NCI-H82 treated with DMSO at 0.1 percent for 48 hours (cell line): ENCODE measurements around the gene NRBF2.
"Not testable (repeated sequence)": the region's sequence is repeated elsewhere in the genome, so short reads cannot be mapped to it uniquely, and the experiment has no call there.

Experiments used
- DNase-seq: peaks from one replicate; lab custom pipeline; 2025; ENCODE audit not compliant: unreplicated experiment; lab: John Stamatoyannopoulos, UW

Gene NRBF2

GRCh38 chr10:63133056-63133820 is at the start of gene NRBF2:
NRBF2 (plus strand) TSS chr10:63133328; CDS start chr10:63133471, 143 bp downstream.
- DNase-seq: peak; percentile 81

DNA sequence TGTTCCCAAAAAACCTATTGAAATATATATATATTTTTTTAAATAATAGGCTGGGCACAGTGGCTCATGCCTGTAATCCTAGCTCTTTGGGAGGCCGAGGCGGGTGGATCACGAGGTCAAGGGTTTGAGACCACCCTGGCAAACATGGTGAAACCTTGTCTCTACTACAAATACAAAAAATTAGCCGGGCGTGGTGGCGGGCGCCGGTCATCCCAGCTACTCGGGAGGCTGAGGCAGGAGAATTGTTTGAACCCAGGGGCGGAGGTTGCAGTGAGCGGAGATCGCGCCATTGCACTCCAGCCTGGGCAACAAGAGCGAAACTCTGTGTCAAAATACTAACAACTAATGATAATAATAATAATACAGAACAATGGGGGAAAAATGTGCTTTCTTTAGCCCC is 49.7 kb upstream of the NRBF2 start:
- not testable (repeated sequence) for DNase-seq

- peak; percentile 52 for DNase-seq
These were observed 49.0 kb upstream of the NRBF2 start for GRCh38 chr10:63083904-63084689.

GRCh38 chr10:63084690-63085382 is 48.3 kb upstream of the NRBF2 start:
- DNase-seq: no peak

DNA sequence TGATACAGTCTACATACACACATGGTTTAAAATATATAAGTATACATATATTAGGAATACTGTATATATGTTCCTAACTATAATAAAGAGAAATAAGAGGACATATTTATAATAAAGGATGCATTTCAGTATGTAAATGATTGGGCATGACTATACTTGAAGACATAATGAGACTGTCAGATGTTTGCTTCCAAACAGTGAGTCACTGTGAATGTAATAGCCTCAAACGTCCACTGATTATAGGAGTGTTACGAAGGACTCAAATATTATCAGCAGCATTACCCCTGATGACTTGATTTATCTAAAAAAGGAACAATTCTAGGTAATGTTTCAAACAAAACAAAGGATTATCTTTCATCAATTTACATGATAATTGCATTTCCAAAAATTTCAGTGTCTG is 39.9 kb upstream of the NRBF2 start:
- DNase-seq: no peak

GRCh38 chr10:63094405-63094804 is 38.7 kb upstream of the NRBF2 start:
- DNase-seq: no peak

GRCh38 chr10:63094881-63095280 is 38.2 kb upstream of the NRBF2 start:
- DNase-seq: no peak

- no peak for DNase-seq
These were observed 33.4 kb upstream of the NRBF2 start for GRCh38 chr10:63099734-63100133.

- not testable (repeated sequence) for DNase-seq
These were observed 32.0 kb upstream of the NRBF2 start for GRCh38 chr10:63101091-63101490.

DNA sequence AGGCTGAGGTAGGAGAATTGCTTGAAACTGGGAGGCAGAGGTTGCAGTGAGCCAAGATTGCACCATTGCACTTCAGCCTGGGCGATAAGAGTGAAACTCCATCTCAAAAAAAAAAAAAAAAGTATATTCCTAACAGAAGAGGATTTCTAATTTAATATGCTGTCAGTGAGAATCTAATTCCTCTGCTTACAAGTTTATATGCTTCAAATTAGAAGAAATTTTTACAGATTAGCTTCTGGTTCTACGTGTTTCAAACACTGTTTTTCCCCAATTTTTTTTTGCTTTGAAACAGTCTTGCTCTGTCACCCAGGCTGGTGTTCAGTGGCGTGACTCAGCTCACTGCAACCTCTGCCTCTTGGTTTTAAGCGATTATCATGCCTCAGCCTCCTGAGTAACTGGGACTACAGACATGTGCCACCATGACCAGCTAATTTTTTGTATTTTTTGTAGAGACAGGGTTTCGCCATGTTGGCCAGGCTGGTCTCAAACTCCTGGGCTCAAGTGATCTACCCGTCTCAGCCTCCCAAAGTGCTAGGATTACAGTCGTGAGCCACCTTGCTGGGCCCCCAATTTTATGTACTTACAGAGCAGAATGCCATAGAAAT is 30.7 kb upstream of the NRBF2 start:
- DNase-seq: not testable (repeated sequence)

DNA sequence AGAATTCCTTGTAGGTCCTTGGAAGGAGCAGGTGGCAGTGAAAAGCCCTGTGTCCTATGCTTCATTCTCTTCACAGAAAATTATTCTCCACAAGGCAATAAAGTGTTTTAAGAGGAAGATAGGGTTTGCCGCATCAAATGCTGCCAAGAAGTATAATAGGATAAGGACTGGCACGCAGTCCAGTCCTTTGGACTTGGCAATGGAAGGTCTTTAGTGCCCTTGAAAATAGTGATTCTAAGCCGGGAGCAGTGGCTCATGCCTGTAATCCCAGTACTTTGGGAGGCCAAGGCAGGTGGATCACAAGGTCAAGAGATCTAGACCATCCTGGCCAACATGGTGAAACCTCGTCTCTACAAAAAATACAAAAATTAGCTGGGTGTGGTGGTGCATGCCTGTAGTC is 29.9 kb upstream of the NRBF2 start:
- not testable (repeated sequence) for DNase-seq

DNA sequence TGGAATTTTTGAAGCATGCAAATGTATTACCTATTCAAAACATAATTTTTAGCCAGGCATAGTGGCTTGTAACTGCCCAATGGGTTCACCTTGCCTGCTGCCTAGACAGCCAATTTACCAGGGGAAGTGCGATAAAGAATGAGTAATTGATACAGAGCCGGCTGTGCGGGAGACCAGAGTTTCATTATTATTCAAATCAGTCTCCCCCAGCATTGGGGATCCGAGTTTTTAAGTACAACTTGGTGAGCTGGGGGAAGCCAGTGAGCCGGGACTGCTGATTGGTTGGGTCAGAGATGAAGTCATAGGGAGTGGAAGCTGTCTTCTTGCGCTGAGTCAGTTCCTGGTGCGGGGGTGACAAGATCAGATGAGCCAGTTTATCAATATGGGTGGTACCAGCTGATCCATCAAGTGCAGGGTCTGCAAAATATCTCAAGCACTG is 29.1 kb upstream of the NRBF2 start:
- no peak for DNase-seq

- no peak for DNase-seq
These were observed 27.7 kb upstream of the NRBF2 start for GRCh38 chr10:63105225-63106110.

DNA sequence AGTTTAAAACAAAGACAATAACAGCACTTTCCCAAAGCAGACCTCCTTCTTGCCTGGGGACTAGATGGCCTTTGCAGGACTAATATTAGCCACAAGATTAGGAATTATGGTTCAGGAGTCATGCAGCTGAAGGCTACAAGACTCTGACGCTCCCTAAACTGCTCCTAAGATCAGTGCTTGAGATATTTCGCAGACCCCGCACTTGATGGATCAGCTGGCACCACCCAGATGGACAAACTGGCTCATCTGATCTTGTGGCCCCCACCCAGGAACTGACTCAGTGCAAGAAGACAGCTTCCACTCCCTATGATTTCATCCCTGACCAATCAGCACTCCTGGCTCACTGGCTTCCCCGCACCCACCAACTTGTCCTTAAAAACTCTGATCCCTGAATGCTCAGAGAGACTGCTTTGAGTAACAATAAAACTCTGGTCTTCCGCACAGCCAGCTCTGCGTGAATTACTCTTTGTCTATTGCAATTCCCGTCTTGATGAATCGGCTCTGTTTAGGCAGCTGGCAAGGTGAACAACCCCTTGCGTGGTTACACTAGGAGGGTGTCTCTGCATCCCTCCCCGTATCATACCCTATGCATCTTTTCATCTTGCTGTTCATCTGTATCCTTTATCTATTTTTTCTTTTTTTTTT is 26.9 kb upstream of the NRBF2 start:
- no peak for DNase-seq

GRCh38 chr10:63107943-63108437 is 25.1 kb upstream of the NRBF2 start:
- DNase-seq: no peak

DNA sequence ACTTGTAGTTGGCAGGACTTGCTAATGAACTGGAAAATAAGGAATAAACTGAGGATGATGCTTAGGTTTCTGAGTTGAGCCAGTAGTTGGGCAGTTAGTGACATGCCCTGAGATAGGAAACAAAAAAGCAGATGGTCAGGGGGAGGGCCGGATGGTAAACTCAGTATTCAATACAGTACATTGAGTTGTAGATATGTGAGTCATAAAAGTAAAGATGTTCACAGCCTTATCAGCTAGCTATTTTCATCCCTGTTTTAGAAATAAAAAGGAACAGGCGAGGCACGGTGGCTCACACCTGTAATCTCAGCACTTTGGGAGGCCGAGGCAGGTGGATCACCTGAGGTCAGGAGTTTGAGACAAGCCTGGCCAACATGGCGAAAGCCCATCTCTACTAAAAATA is 22.2 kb upstream of the NRBF2 start:
- DNase-seq: no peak

DNA sequence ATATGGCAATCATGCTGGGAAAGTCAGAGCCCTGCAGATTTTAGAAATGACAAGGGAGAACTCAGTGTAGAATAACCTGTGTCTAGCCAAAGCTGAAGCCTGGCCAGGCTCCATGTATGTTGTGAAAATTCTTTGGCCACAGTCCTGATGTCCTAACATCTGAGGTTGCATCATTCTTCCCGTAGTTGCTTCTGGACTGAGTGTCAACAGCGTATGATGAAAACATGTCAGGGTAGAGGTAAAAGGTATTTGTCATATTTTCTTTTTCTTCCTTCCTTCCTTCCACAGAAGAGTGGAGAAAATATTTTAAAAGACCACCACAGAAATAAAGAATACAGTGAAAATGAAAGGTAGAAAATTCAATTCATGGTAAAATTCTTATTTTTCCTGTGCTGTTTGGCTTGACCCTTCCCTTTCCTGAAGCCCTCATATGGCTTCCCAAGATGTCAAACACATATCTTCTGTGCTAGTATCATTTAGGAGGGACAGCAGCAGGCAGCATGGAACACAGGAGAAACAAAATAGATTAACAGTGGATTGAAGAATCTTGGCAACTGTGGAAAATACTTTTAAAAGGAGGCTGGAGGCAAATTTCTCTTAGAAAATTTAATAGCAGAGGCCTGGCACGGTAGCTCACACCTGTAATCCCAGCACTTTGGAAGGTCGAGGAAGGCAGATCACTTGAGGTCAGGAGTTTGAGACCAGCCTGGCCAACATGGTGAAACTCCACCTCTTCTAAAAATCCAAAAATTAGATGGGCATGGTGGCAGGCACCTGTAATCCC is 18.9 kb upstream of the NRBF2 start:
- no peak for DNase-seq

- DNase-seq: no peak
These were observed 17.3 kb upstream of the NRBF2 start for GRCh38 chr10:63115732-63116383.
